CD4-positive, CD25-positive, alpha-beta regulatory T cell (primary cell): ENCODE results near the gene HSD17B1. TPM values are rescaled to one million over a fixed set of nuclear protein-coding genes. Genes with fewer than 3 reads are reported as not detected.

Source experiments
- ATAC-seq, 2 donors: fragments of 150-1000 bp; cut with Tn5 transposase; one replicate each; pipeline ENCODE4 v1.10.0; 2021; ENCODE audit warnings: low read depth in 2 of 2, moderate number of reproducible peaks in 2 of 2, moderate library complexity in 1 of 2
- DNase-seq, 3 donors: peaks; one replicate each; pipeline versions ENCODE4 v3.0.0 to v3.0.0-alpha.2; 2012 to 2022; ENCODE audit warnings: mixed read lengths in 1 of 3
- H3K27ac ChIP-seq: one replicate; pipeline ENCODE4 v1.7.0; 2013; ENCODE audit warnings: mild to moderate bottlenecking, low read length; ENCODE audit not compliant: insufficient read depth, poor library complexity, severe bottlenecking
- H3K27me3 ChIP-seq: one replicate; pipeline ENCODE4 v1.7.0; 2013; ENCODE audit warnings: low read length; ENCODE audit not compliant: control insufficient read depth, insufficient read depth
- H3K36me3 ChIP-seq: one replicate; pipeline ENCODE4 v1.7.0; 2013; ENCODE audit warnings: mild to moderate bottlenecking, low read length, moderate library complexity; ENCODE audit not compliant: control insufficient read depth, insufficient read depth
- H3K4me1 ChIP-seq: 2 replicates; pipeline ENCODE4 v1.7.0; 2013; ENCODE audit warnings: mild to moderate bottlenecking, low read length; ENCODE audit not compliant: insufficient read depth, control insufficient read depth, poor library complexity, severe bottlenecking
- H3K4me3 ChIP-seq: one replicate; pipeline ENCODE4 v1.7.0; 2013; ENCODE audit warnings: low read depth, mild to moderate bottlenecking, low read length, moderate library complexity
- H3K9me3 ChIP-seq, 2 experiments: 1 replicate in 1 of 2; 2 replicates in 1 of 2; pipeline ENCODE4 v1.7.0; 2013; ENCODE audit warnings: low read length in 2 of 2, mild to moderate bottlenecking in 1 of 2, moderate library complexity in 1 of 2; ENCODE audit not compliant: control insufficient read depth in 2 of 2
- H3K27ac Mint-ChIP-seq, 3 donors: one replicate each; pipeline ENCODE4 v1.8.0; 2020 to 2022; ENCODE audit warnings: mild to moderate bottlenecking in 3 of 3, mixed read lengths in 3 of 3, moderate library complexity in 2 of 3
- H3K27me3 Mint-ChIP-seq: one replicate; pipeline ENCODE4 v1.8.0; 2022; ENCODE audit warnings: mild to moderate bottlenecking, mixed read lengths
- H3K36me3 Mint-ChIP-seq: one replicate; pipeline ENCODE4 v1.8.0; 2020; ENCODE audit warnings: mixed read lengths
- H3K4me1 Mint-ChIP-seq, 4 donors: one replicate each; pipeline ENCODE4 v1.8.0; 2020 to 2022; ENCODE audit warnings: mixed read lengths in 4 of 4, mild to moderate bottlenecking in 1 of 4
- H3K4me3 Mint-ChIP-seq, 4 donors: one replicate each; pipeline ENCODE4 v1.8.0; 2020 to 2022; ENCODE audit warnings: mild to moderate bottlenecking in 4 of 4, mixed read lengths in 4 of 4, moderate library complexity in 3 of 4
- H3K9me3 Mint-ChIP-seq, 7 donors: one replicate each; pipeline ENCODE4 v1.8.0; 2020 to 2022; ENCODE audit warnings: mixed read lengths in 7 of 7, mild to moderate bottlenecking in 3 of 7, moderate library complexity in 2 of 7
- polyA plus RNA-seq, 4 donors: library from polyadenylated mRNA; unstranded; fragments of 300-500 nt; fragmentation: Illumina TruSeq; gene quantifications; one replicate each; pipeline ENCODE4 v1.2.3, GENCODE V29; 2021
- total RNA-seq: library from RNA; stranded (reverse); gene quantifications from one replicate; pipeline ENCODE4 v1.2.3, GENCODE V29; 2022

Gene HSD17B1
- total and polyA plus RNA-seq, 5 donors from 2014 or later = 0.30 to 0.91 (median 0.62) TPM

GRCh38 chr17:42561897-42562387, 9.2 kb downstream of the HSD17B1 start, which contains the start of gene COASY:
TSS of gene COASY (plus strand) at chr17:42562148. CDS start at chr17:42562623, 475 bp downstream.
- peaks cover 36% of the 10 kb centered on the region for H3K4me1 ChIP-seq
- Mint-ChIP-seq H3K4me1 (peaks cover 4 to 44% (median 21%) of the 10 kb centered on the region in 4 donors), H3K4me3 (peak within 1 kb of the TSS; percentile 89 to 95 (median 93))

GRCh38 chr17:42562388-42563142, 9.8 kb downstream of the HSD17B1 start:
- peak overlapping the region; percentile 91 to 97 (median 94) for H3K27ac Mint-ChIP-seq
- no peaks in the 10 kb centered on the region for H3K27me3 ChIP-seq
- peak overlapping the region; percentile 89 to 95 (median 93) for H3K4me3 Mint-ChIP-seq
- no peaks in the 10 kb centered on the region for H3K9me3 ChIP-seq
- peaks cover 40% of the 10 kb centered on the region for H3K4me1 ChIP-seq
- H3K27me3 Mint-ChIP-seq = no peaks in the 10 kb centered on the region
- peaks cover 14% of the 10 kb centered on the region for H3K36me3 ChIP-seq
- peak overlapping the region; percentile 71 for H3K27ac ChIP-seq
- no peaks in the 10 kb centered on the region for H3K36me3 Mint-ChIP-seq
- peaks cover 0 to 2% (median 0%) of the 10 kb centered on the region in 7 donors for H3K9me3 Mint-ChIP-seq
- H3K4me3 ChIP-seq = peak overlapping the region; percentile 90
- no peak for DNase-seq
- H3K4me1 Mint-ChIP-seq = peaks cover 4 to 48% (median 21%) of the 10 kb centered on the region in 4 donors
- ATAC-seq = no peak

More at GRCh38 chr17:42561897-42562387, 9.2 kb downstream of the HSD17B1 start, which contains the start of gene COASY:
- no peaks in the 10 kb centered on the region for H3K27me3 ChIP-seq
- Mint-ChIP-seq H3K36me3 (no peaks in the 10 kb centered on the region), H3K9me3 (peaks cover 0 to 2% (median 0%) of the 10 kb centered on the region in 7 donors), H3K27ac (peak within 1 kb of the TSS; percentile 91 to 97 (median 94)), H3K27me3 (no peaks in the 10 kb centered on the region)
- peak; percentile 64 to 67 for ATAC-seq
- H3K27ac ChIP-seq = peak within 1 kb of the TSS; percentile 71
- H3K4me3 ChIP-seq = peak within 1 kb of the TSS; percentile 90
- H3K9me3 ChIP-seq = no peaks in the 10 kb centered on the region
- H3K36me3 ChIP-seq = peaks cover 14% of the 10 kb centered on the region
- DNase-seq = peak; percentile 85 to 97 (median 91)

GRCh38 chr17:42563143-42563509, 10.4 kb downstream of the HSD17B1 start:
- H3K27me3 Mint-ChIP-seq = no peaks in the 10 kb centered on the region
- H3K4me1 Mint-ChIP-seq = peaks cover 4 to 52% (median 22%) of the 10 kb centered on the region in 4 donors
- no peak overlapping the region for H3K27ac ChIP-seq
- peaks cover 14% of the 10 kb centered on the region for H3K36me3 ChIP-seq
- ATAC-seq (no peak), DNase-seq (no peak)
- peak overlapping the region; percentile 89 to 95 (median 93) for H3K4me3 Mint-ChIP-seq
- peak overlapping the region in 2 of 3 donors; percentile 91 to 97 for H3K27ac Mint-ChIP-seq
- H3K9me3 ChIP-seq = no peaks in the 10 kb centered on the region
- no peaks in the 10 kb centered on the region for H3K27me3 ChIP-seq
- no peaks in the 10 kb centered on the region for H3K36me3 Mint-ChIP-seq
- H3K4me1 ChIP-seq = peaks cover 45% of the 10 kb centered on the region
- peaks cover 0 to 2% (median 0%) of the 10 kb centered on the region in 7 donors for H3K9me3 Mint-ChIP-seq
- peak overlapping the region; percentile 90 for H3K4me3 ChIP-seq

- Histone ChIP-seq H3K4me3 (peak overlapping the region; percentile 35), H3K27ac (no peak overlapping the region), H3K4me1 (peaks cover 49% of the 10 kb centered on the region), H3K9me3 (no peaks in the 10 kb centered on the region), H3K27me3 (no peaks in the 10 kb centered on the region), H3K36me3 (peaks cover 17% of the 10 kb centered on the region)
- DNase-seq (no peak), ATAC-seq (no peak)
- peaks cover 4 to 55% (median 24%) of the 10 kb centered on the region in 4 donors for H3K4me1 Mint-ChIP-seq
- H3K27me3 Mint-ChIP-seq = no peaks in the 10 kb centered on the region
- H3K4me3 Mint-ChIP-seq = peak overlapping the region; percentile 83 to 93 (median 91)
- H3K9me3 Mint-ChIP-seq = peaks cover 0 to 2% (median 0%) of the 10 kb centered on the region in 7 donors
- no peaks in the 10 kb centered on the region for H3K36me3 Mint-ChIP-seq
- peak overlapping the region in 1 of 3 donors; percentile 91 for H3K27ac Mint-ChIP-seq
These were observed 10.8 kb downstream of the HSD17B1 start for GRCh38 chr17:42563543-42563942.

GRCh38 chr17:42563950-42564349, 11.2 kb downstream of the HSD17B1 start:
- ATAC-seq (no peak), DNase-seq (no peak)
- no peaks in the 10 kb centered on the region for H3K9me3 ChIP-seq
- no peak overlapping the region for H3K4me3 ChIP-seq
- Mint-ChIP-seq H3K27ac (peak overlapping the region in 1 of 3 donors; percentile 91), H3K36me3 (no peaks in the 10 kb centered on the region), H3K9me3 (peaks cover 0 to 2% (median 0%) of the 10 kb centered on the region in 7 donors), H3K27me3 (no peaks in the 10 kb centered on the region), H3K4me3 (peak overlapping the region; percentile 83 to 93 (median 91)), H3K4me1 (peaks cover 4 to 59% (median 28%) of the 10 kb centered on the region in 4 donors)
- H3K27ac ChIP-seq = no peak overlapping the region
- H3K27me3 ChIP-seq = no peaks in the 10 kb centered on the region
- peaks cover 53% of the 10 kb centered on the region for H3K4me1 ChIP-seq
- peaks cover 21% of the 10 kb centered on the region for H3K36me3 ChIP-seq

- peaks cover 9% of the 10 kb centered on the region for H3K36me3 Mint-ChIP-seq
- peaks cover 56% of the 10 kb centered on the region for H3K4me1 ChIP-seq
- H3K27ac Mint-ChIP-seq = peak overlapping the region in 1 of 3 donors; percentile 38
- DNase-seq (no peak), ATAC-seq (no peak)
- no peak overlapping the region for H3K4me3 ChIP-seq
- H3K4me1 Mint-ChIP-seq = peaks cover 4 to 70% (median 33%) of the 10 kb centered on the region in 4 donors
- H3K4me3 Mint-ChIP-seq = peak overlapping the region; percentile 29 to 96 (median 53)
- no peak overlapping the region for H3K27ac ChIP-seq
- no peaks in the 10 kb centered on the region for H3K27me3 Mint-ChIP-seq
- H3K27me3 ChIP-seq = no peaks in the 10 kb centered on the region
- H3K9me3 ChIP-seq = no peaks in the 10 kb centered on the region
- peaks cover 0 to 2% (median 0%) of the 10 kb centered on the region in 7 donors for H3K9me3 Mint-ChIP-seq
- peaks cover 31% of the 10 kb centered on the region for H3K36me3 ChIP-seq
These were observed 12.2 kb downstream of the HSD17B1 start for GRCh38 chr17:42564815-42565522.

- peaks cover 1 to 70% (median 33%) of the 10 kb centered on the region in 4 donors for H3K4me1 Mint-ChIP-seq
- peaks cover 0 to 2% (median 0%) of the 10 kb centered on the region in 7 donors for H3K9me3 Mint-ChIP-seq
- H3K36me3 Mint-ChIP-seq = peaks cover 9% of the 10 kb centered on the region
- ATAC-seq (no peak), DNase-seq (no peak)
- H3K36me3 ChIP-seq = peaks cover 38% of the 10 kb centered on the region
- no peaks in the 10 kb centered on the region for H3K27me3 Mint-ChIP-seq
- no peaks in the 10 kb centered on the region for H3K9me3 ChIP-seq
- H3K4me3 ChIP-seq = peak overlapping the region; percentile 7
- peaks cover 56% of the 10 kb centered on the region for H3K4me1 ChIP-seq
- peak overlapping the region; percentile 89 for H3K27ac ChIP-seq
- peak overlapping the region; percentile 14 to 98 (median 94) for H3K27ac Mint-ChIP-seq
- no peaks in the 10 kb centered on the region for H3K27me3 ChIP-seq
- H3K4me3 Mint-ChIP-seq = peak overlapping the region; percentile 95 to 97 (median 96)
These were observed 12.9 kb downstream of the HSD17B1 start for GRCh38 chr17:42565523-42566214.
